Subcutaneous abdominal adipose tissue (tissue), 5 donors: ENCODE data around the gene SAPCD1.
A peak's percentile ranks its signal among the peaks of the same experiment; 100 is the strongest.

Experiments
- H3K27ac ChIP-seq: one replicate; pipeline ENCODE4 v1.7.0; 2013; ENCODE audit warnings: low read depth, mild to moderate bottlenecking, inconsistent platforms, low read length, moderate library complexity
- H3K27me3 ChIP-seq, 5 donors: one replicate each; pipeline ENCODE4 v1.7.0; 2013; ENCODE audit warnings: low read length in 5 of 5, inconsistent platforms in 1 of 5; ENCODE audit not compliant: control insufficient read depth in 5 of 5, insufficient read depth in 4 of 5
- H3K36me3 ChIP-seq, 5 donors: one replicate each; pipeline ENCODE4 v1.7.0; 2013; ENCODE audit warnings: low read length in 5 of 5; ENCODE audit not compliant: control insufficient read depth in 5 of 5, insufficient read depth in 5 of 5
- H3K4me1 ChIP-seq, 5 donors: one replicate each; pipeline ENCODE4 v1.7.0; 2013; ENCODE audit warnings: low read length in 5 of 5, mild to moderate bottlenecking in 3 of 5, moderate library complexity in 1 of 5; ENCODE audit not compliant: control insufficient read depth in 5 of 5, insufficient read depth in 5 of 5
- H3K4me3 ChIP-seq, 5 donors: one replicate each; pipeline ENCODE4 v1.7.0; 2013; ENCODE audit warnings: low read length in 5 of 5, low read depth in 1 of 5
- H3K9ac ChIP-seq, 5 donors: one replicate each; pipeline ENCODE4 v1.7.0; 2013; ENCODE audit warnings: low read length in 5 of 5, mild to moderate bottlenecking in 4 of 5, moderate library complexity in 3 of 5
- H3K9me3 ChIP-seq, 5 donors: one replicate each; pipeline ENCODE4 v1.7.0; 2013; ENCODE audit warnings: low read length in 5 of 5; ENCODE audit not compliant: control insufficient read depth in 5 of 5
- donor health status: healthy.
- donor health status: healthy.
- donor health status: healthy.
- donor health status: healthy.
- donor health status: healthy.

SAPCD1 gene

GRCh38 chr6:31776485-31776988, 14.1 kb downstream of the SAPCD1 start:
- Histone ChIP-seq H3K9ac (no peak overlapping the region), H3K27ac (no peak overlapping the region), H3K4me1 (peaks cover 0 to 14% (median 8%) of the 10 kb centered on the region in 5 donors), H3K36me3 (peaks cover 0 to 40% (median 36%) of the 10 kb centered on the region in 5 donors), H3K27me3 (no peaks in the 10 kb centered on the region), H3K4me3 (peak overlapping the region in 1 of 5 donors; percentile 3), H3K9me3 (no peaks in the 10 kb centered on the region)

GRCh38 chr6:31776989-31777666, 14.7 kb downstream of the SAPCD1 start, which contains the start of gene VWA7:
VWA7 (minus strand) TSS chr6:31777328; CDS start chr6:31776779, 549 bp downstream.
- peaks cover 0 to 46% (median 42%) of the 10 kb centered on the region in 5 donors for H3K36me3 ChIP-seq
- H3K27me3 ChIP-seq = no peaks in the 10 kb centered on the region
- no peaks in the 10 kb centered on the region for H3K9me3 ChIP-seq
- no peak within 1 kb of the TSS for H3K27ac ChIP-seq
- H3K4me3 ChIP-seq = peak within 1 kb of the TSS in 1 of 5 donors; percentile 3
- peak within 1 kb of the TSS in 1 of 5 donors; percentile 35 for H3K9ac ChIP-seq
- peaks cover 0 to 14% (median 8%) of the 10 kb centered on the region in 5 donors for H3K4me1 ChIP-seq

- Histone ChIP-seq H3K4me1 (peaks cover 0 to 14% (median 8%) of the 10 kb centered on the region in 5 donors), H3K27me3 (no peaks in the 10 kb centered on the region), H3K36me3 (peaks cover 0 to 51% (median 47%) of the 10 kb centered on the region in 5 donors), H3K4me3 (no peak overlapping the region), H3K9ac (peak overlapping the region in 1 of 5 donors; percentile 35), H3K27ac (no peak overlapping the region), H3K9me3 (no peaks in the 10 kb centered on the region)
Measured at GRCh38 chr6:31777667-31778050, 15.2 kb downstream of the SAPCD1 start.

GRCh38 chr6:31778193-31778592, 15.7 kb downstream of the SAPCD1 start:
- Histone ChIP-seq H3K4me3 (no peak overlapping the region), H3K27me3 (no peaks in the 10 kb centered on the region), H3K9ac (no peak overlapping the region), H3K36me3 (peaks cover 0 to 56% (median 53%) of the 10 kb centered on the region in 5 donors), H3K4me1 (peaks cover 0 to 11% (median 8%) of the 10 kb centered on the region in 5 donors), H3K27ac (no peak overlapping the region), H3K9me3 (no peaks in the 10 kb centered on the region)

- Histone ChIP-seq H3K36me3 (peaks cover 0 to 62% (median 60%) of the 10 kb centered on the region in 5 donors), H3K9ac (no peak overlapping the region), H3K9me3 (no peaks in the 10 kb centered on the region), H3K27ac (no peak overlapping the region), H3K4me1 (peaks cover 0 to 11% (median 8%) of the 10 kb centered on the region in 5 donors), H3K4me3 (no peak overlapping the region), H3K27me3 (no peaks in the 10 kb centered on the region)
Measured at GRCh38 chr6:31778999-31779885, 16.8 kb downstream of the SAPCD1 start.

GRCh38 chr6:31779908-31780307, 17.5 kb downstream of the SAPCD1 start:
- H3K27ac ChIP-seq = no peak overlapping the region
- no peak overlapping the region for H3K9ac ChIP-seq
- H3K4me1 ChIP-seq = peaks cover 0 to 11% (median 8%) of the 10 kb centered on the region in 5 donors
- H3K9me3 ChIP-seq = no peaks in the 10 kb centered on the region
- H3K36me3 ChIP-seq = peaks cover 0 to 68% (median 66%) of the 10 kb centered on the region in 5 donors
- no peak overlapping the region for H3K4me3 ChIP-seq
- H3K27me3 ChIP-seq = no peaks in the 10 kb centered on the region

GRCh38 chr6:31780507-31781243, 18.2 kb downstream of the SAPCD1 start:
- no peaks in the 10 kb centered on the region for H3K9me3 ChIP-seq
- no peak overlapping the region for H3K4me3 ChIP-seq
- no peaks in the 10 kb centered on the region for H3K27me3 ChIP-seq
- peak overlapping the region in 1 of 5 donors; percentile 40 for H3K9ac ChIP-seq
- peaks cover 0 to 76% (median 73%) of the 10 kb centered on the region in 5 donors for H3K36me3 ChIP-seq
- peaks cover 0 to 11% (median 8%) of the 10 kb centered on the region in 5 donors for H3K4me1 ChIP-seq
- no peak overlapping the region for H3K27ac ChIP-seq

- H3K4me3 ChIP-seq = no peak overlapping the region
- H3K27ac ChIP-seq = no peak overlapping the region
- no peaks in the 10 kb centered on the region for H3K27me3 ChIP-seq
- peaks cover 0 to 78% (median 73%) of the 10 kb centered on the region in 5 donors for H3K36me3 ChIP-seq
- H3K4me1 ChIP-seq = peaks cover 0 to 11% (median 8%) of the 10 kb centered on the region in 5 donors
- peak overlapping the region in 1 of 5 donors; percentile 40 for H3K9ac ChIP-seq
- H3K9me3 ChIP-seq = no peaks in the 10 kb centered on the region
Measured at GRCh38 chr6:31781244-31782125, 19.0 kb downstream of the SAPCD1 start.
